ENCODE data around the gene MGAT5.

The MGAT5 gene

DNA sequence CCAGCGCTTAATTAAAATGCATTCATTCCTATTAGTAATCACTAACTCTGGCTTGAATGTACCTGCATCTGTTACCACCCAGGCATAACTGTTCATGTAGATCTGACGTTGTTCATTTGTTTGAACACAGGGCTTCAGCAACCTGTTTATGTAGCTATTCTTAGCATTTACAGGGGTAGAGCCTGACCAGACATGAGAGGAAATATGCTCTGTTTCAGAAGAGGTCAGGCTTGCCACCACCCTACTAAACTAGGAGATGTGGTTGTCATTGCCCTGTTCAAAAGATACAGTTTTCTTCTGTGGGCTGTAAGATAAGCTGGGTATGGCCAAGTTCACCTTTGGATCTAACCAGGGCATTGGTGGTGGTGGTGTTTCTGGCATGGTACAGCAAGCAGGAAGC, 8.8 kb downstream of the MGAT5 start (continued):
- TF ChIP-seq MEIS1 (CRISPR knock-in tag; IDR thresholded peaks at IDR 0.05; ENCODE audit: borderline replicate concordance) (no peak), MZF1 (tag by site-specific recombination; IDR thresholded peaks at IDR 0.05; ENCODE audit: borderline replicate concordance) (no peak), ZNF214 (tag by site-specific recombination; IDR thresholded peaks at IDR 0.05; ENCODE audit: borderline replicate concordance) (no peak), ZNF658 (tag by site-specific recombination; IDR thresholded peaks at IDR 0.05) (no peak), ZNF16 (tag by site-specific recombination; IDR thresholded peaks at IDR 0.05; ENCODE audit: low read depth) (no peak)
- TF ChIP-seq, protein P1, sequence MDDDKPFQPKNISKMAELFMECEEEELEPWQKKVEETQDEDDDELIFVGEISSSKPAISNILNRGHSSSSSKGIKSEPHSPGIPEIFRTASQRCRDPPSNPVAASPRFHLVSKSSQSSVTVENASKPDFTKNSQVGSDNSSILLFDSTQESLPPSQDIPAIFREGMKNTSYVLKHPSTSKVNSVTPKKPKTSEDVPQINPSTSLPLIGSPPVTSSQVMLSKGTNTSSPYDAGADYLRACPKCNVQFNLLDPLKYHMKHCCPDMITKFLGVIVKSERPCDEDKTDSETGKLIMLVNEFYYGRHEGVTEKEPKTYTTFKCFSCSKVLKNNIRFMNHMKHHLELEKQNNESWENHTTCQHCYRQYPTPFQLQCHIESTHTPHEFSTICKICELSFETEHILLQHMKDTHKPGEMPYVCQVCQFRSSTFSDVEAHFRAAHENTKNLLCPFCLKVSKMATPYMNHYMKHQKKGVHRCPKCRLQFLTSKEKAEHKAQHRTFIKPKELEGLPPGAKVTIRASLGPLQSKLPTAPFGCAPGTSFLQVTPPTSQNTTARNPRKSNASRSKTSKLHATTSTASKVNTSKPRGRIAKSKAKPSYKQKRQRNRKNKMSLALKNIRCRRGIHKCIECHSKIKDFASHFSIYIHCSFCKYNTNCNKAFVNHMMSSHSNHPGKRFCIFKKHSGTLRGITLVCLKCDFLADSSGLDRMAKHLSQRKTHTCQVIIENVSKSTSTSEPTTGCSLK (tag by site-specific recombination; IDR thresholded peaks at IDR 0.05) = no peak

DNA sequence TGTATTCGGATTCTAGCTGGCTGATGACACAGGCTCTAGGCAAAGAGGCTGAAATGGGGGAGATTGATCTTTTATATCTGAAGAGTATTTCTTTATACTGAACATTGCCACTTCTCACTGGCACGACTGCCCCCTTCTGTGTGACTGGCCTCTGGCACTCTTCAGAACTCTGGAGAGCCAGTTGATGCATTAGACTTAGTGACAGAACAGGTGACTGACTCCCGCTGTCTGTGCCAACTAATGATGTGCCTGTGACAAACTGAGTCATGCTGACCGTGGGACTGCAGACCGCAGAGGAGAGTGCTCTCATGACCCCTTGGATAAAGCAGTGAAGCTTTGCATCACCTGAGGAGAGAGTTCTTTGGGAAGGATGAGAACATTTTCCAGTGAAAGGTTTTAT, 14.4 kb downstream of the MGAT5 start:
- Histone ChIP-seq H3K4me3 (ENCODE audit: low read depth, low read length) (no peak overlapping the region), H3K36me3 (ENCODE audit: control insufficient read depth in 2 of 2, insufficient read depth in 1 of 2, low read length in 2 of 2) (no peaks in the 10 kb centered on the region), H3K4me1 (ENCODE audit: control insufficient read depth, insufficient read depth, low read length) (peaks cover under 1% of the 10 kb centered on the region; the same call in 1 of the 2 replicates), H3K9me3 (ENCODE audit: control insufficient read depth, insufficient read depth, low read depth, low read length) (no peaks in the 10 kb centered on the region), H3K27ac (ENCODE audit: extremely low read depth, low read depth, low read length) (no peak overlapping the region)
- CTCF ChIA-PET = interaction anchor here (0.6 to 1.7 kb wide), 4 partner anchors 23 to 148 kb away, joined by 3 to 9 read pairs (median 3); no protein-coding TSS in a partner anchor
- TF ChIP-seq, protein P2, sequence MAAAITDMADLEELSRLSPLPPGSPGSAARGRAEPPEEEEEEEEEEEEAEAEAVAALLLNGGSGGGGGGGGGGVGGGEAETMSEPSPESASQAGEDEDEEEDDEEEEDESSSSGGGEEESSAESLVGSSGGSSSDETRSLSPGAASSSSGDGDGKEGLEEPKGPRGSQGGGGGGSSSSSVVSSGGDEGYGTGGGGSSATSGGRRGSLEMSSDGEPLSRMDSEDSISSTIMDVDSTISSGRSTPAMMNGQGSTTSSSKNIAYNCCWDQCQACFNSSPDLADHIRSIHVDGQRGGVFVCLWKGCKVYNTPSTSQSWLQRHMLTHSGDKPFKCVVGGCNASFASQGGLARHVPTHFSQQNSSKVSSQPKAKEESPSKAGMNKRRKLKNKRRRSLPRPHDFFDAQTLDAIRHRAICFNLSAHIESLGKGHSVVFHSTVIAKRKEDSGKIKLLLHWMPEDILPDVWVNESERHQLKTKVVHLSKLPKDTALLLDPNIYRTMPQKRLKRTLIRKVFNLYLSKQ (tag by site-specific recombination; IDR thresholded peaks at IDR 0.05; ENCODE audit: borderline replicate concordance) = no peak
- POLR2A ChIA-PET = no interaction called here

DNA sequence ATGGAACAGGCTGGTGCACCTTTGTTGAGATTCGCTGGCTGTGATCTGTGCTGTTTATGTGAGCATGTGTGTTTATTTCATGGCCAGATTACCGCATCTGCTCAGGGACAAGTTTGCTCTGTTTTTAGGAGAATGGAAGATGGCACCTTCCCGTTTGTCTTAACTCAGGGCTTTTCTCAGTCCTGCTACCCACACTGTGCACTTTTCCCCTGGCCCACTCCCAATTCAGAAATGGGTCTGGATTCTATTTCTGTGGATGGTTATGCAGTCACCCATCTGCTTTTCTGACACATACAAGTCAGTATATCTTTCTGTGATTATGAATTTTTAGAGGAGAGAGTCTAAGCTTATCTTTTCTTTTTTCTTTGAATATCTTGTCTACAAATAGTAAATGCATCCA, 15.4 kb downstream of the MGAT5 start:
- no peak overlapping the region for H3K4me3 ChIP-seq (ENCODE audit: low read depth, low read length)
- no peak overlapping the region for H3K27ac ChIP-seq (ENCODE audit: extremely low read depth, low read depth, low read length)
- H3K9me3 ChIP-seq (ENCODE audit: control insufficient read depth, insufficient read depth, low read depth, low read length) = no peaks in the 10 kb centered on the region
- H3K36me3 ChIP-seq (ENCODE audit: control insufficient read depth in 2 of 2, insufficient read depth in 1 of 2, low read length in 2 of 2) = no peaks in the 10 kb centered on the region
- CTCF ChIA-PET = interaction anchor here (0.7 to 1.7 kb wide), 4 partner anchors 24 to 149 kb away, joined by 3 to 9 read pairs (median 3); no protein-coding TSS in a partner anchor
- peaks cover 4% of the 10 kb centered on the region; the same call in 1 of the 2 replicates for H3K4me1 ChIP-seq (ENCODE audit: control insufficient read depth, insufficient read depth, low read length)
- POLR2A ChIA-PET = no interaction called here
- TF ChIP-seq ZNF654 (tag by site-specific recombination; IDR thresholded peaks at IDR 0.05; ENCODE audit: low read depth) = no peak

DNA sequence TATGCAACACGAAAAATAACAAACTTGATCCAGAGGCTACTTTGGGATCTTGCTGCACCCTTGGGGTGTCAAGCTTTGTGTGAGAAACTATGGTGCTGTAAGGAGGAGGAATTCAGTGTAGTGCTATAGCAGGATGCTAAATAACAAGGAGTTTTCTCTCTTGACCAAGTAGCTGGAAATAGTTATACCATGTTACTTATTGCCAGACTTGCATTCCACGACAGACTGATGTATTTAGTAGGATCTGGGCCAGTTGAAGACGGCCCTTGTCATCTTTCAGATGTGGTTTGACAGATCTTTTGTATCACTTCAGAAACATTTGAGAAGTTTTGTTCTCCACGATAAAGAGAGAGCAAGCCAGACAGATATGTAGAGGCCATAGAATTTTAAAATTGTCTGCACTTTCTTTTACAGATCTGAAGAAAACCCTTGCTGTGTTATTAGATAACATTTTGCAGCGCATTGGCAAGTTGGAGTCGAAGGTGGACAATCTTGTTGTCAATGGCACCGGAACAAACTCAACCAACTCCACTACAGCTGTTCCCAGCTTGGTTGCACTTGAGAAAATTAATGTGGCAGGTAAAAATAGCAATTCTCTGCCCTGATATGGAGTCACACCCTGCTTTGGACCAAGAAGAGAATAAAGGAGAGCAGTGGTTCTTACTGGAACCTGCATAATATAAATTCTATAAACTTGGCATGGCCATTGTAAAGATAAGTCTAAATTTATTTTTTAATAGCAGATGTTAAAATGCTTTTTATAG, 16.3 kb downstream of the MGAT5 start:
- TF ChIP-seq ZNF843 (tag by site-specific recombination; IDR thresholded peaks at IDR 0.05) (no peak), ZNF292 (tag by site-specific recombination; IDR thresholded peaks at IDR 0.05; ENCODE audit: borderline replicate concordance, low read depth) (no peak), ZNF521 (tag by site-specific recombination; IDR thresholded peaks at IDR 0.05) (no peak), YY2 (tag by site-specific recombination; IDR thresholded peaks at IDR 0.05) (no peak)
- Histone ChIP-seq H3K36me3 (ENCODE audit: control insufficient read depth in 2 of 2, insufficient read depth in 1 of 2, low read length in 2 of 2) (no peaks in the 10 kb centered on the region), H3K9me3 (ENCODE audit: control insufficient read depth, insufficient read depth, low read depth, low read length) (no peaks in the 10 kb centered on the region), H3K27ac (ENCODE audit: extremely low read depth, low read depth, low read length) (no peak overlapping the region), H3K4me3 (ENCODE audit: low read depth, low read length) (no peak overlapping the region), H3K4me1 (ENCODE audit: control insufficient read depth, insufficient read depth, low read length) (peaks cover 4% of the 10 kb centered on the region; the same call in 1 of the 2 replicates)
- ChIA-PET CTCF (interaction anchor here (0.7 to 1.7 kb wide), 4 partner anchors 25 to 106 kb away, joined by 3 to 9 read pairs (median 3); no protein-coding TSS in a partner anchor), POLR2A (no interaction called here)
